Right lobe of liver (tissue), 6 donors: Measurements from ENCODE around the gene AHDC1. TPM values are rescaled to one million over a fixed set of nuclear protein-coding genes. Genes with fewer than 3 reads are reported as not detected.
A peak's percentile ranks its signal among the peaks of the same experiment; 100 is the strongest.

ENCODE experiments used
- ATAC-seq, 4 donors: fragments of 200-7000 bp; cut with Tn5 transposase; one replicate each; pipeline ENCODE4 v1.9.1; 2020; ENCODE audit warnings: mild to moderate bottlenecking in 4 of 4, moderate library complexity in 4 of 4
- DNase-seq, 3 donors: peaks; one replicate each; pipeline ENCODE4 v3.0.0-alpha.2; 2020
- H3K27ac ChIP-seq, 3 donors: fragments of 200-600 bp; one replicate each; pipeline ENCODE4 v1.8.0; 2022
- H3K27me3 ChIP-seq, 2 donors: fragments of 200-600 bp; one replicate each; pipeline ENCODE4 v1.8.0; 2022
- H3K36me3 ChIP-seq, 4 donors: fragments of 200-600 bp; sonication (generic) in 1 of 4; one replicate each; pipeline versions ENCODE4 v1.5.1 to v1.8.0; 2017 to 2022; ENCODE audit warnings: control low read depth in 1 of 4
- H3K4me1 ChIP-seq, 4 donors: fragments of 200-600 bp; sonication (generic) in 1 of 4; one replicate each; pipeline versions ENCODE4 v1.5.1 to v1.8.0; 2017 to 2022; ENCODE audit warnings: control low read depth in 1 of 4
- H3K4me3 ChIP-seq, 3 donors: fragments of 200-600 bp; one replicate each; pipeline ENCODE4 v1.8.0; 2022
- H3K9me3 ChIP-seq, 4 donors: fragments of 200-600 bp; sonication (generic) in 1 of 4; one replicate each; pipeline versions ENCODE4 v1.5.1 to v1.8.0; 2017 to 2022; ENCODE audit warnings: control low read depth in 1 of 4
- POLR2A ChIP-seq: fragments of 450-650 bp; IDR thresholded peaks from one replicate; pipeline ENCODE4 v1.6.1; 2017; ENCODE audit warnings: antibody characterized with exemption, mild to moderate bottlenecking
- WGBS: methylation state at CpG from one replicate; pipeline ENCODE4 v1.1.6; 2018; ENCODE audit warnings: low coverage, low lambda C conversion rate; ENCODE audit not compliant: insufficient coverage; ENCODE audit errors: missing lambda C conversion rate; 5-methylcytosine and 5-hydroxymethylcytosine counted together
- intact Hi-C, 2 donors: fragments of 100-400 bp; cut with DNase I; formaldehyde crosslinking; loops; one replicate each; pipeline versions ENCODE4 v1.11.2 to v1.14.1; 2022
- total RNA-seq, 6 experiments: library from RNA; depleted of rRNA in 2 of 6; stranded (reverse); fragments of >200 nt in 2 of 6; fragmentation: NEBNext Ultra II Directional in 3 of 6; extraction: Animal tissue kit (Norgen Biotek cat#: 25700) in 3 of 6; gene quantifications; one replicate each; pipeline versions ENCODE4 v1.1.0 to v1.2.4, GENCODE V29; 2016 to 2023
- TF ChIP-seq, protein P1 (sequence below), 4 donors: fragments of 200-600 bp in 3 of 4; fragments of 450-650 bp in 1 of 4; IDR thresholded peaks; one replicate each; pipeline versions ENCODE4 v1.5.1 to v1.8.0; 2016 to 2022; ENCODE audit warnings: antibody characterized with exemption in 4 of 4, mild to moderate bottlenecking in 2 of 4
- donor health status: DM: no; HTN: yes; CAD: no.
- donor health status: DM: no; HTN: no; CAD: no.
- donor health status: DM: no; HTN: no; CAD: no.
- donor health status: DM: no; HTN: yes; CAD: no.
- donor health status: DM: no; HTN: yes; CAD: no.

The AHDC1 gene
- total RNA-seq, 6 experiments from 2014 or later: 5.5 to 21.3 (median 10.9) TPM

DNA sequence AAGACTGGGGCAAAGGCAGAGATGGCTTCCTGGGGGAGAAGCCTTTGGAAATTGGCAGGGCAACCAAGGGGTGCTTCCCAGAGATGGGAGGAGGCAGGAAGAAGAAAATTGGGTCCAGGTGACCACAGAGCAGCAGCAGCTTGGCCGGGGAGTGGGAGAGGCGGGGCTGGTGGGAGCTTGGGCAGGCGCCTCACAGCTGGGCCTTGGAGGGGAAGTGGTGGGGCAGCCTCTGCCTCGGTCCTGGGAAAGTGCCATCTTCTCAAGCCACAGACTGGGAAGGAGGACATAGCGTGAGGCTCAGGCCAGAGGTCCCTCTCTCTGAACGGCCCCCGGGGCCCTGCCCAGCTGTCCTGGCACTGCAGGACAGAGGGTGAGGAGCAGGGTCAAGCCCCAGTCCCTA lies 90.0 kb downstream of the AHDC1 start:
- H3K27me3 ChIP-seq: no peaks in the 10 kb centered on the region
- no peaks in the 10 kb centered on the region for H3K9me3 ChIP-seq
- DNase-seq (no peak), ATAC-seq (peak; percentile 35 to 55 (median 46))
- no peak overlapping the region for H3K27ac ChIP-seq
- intact Hi-C loops: no loop called here
- H3K4me3 ChIP-seq: no peak overlapping the region
- 80% methylated on average over 1 of the region's 7 CpGs for WGBS
- TF ChIP-seq POLR2A: no peak
- TF ChIP-seq, protein P1, sequence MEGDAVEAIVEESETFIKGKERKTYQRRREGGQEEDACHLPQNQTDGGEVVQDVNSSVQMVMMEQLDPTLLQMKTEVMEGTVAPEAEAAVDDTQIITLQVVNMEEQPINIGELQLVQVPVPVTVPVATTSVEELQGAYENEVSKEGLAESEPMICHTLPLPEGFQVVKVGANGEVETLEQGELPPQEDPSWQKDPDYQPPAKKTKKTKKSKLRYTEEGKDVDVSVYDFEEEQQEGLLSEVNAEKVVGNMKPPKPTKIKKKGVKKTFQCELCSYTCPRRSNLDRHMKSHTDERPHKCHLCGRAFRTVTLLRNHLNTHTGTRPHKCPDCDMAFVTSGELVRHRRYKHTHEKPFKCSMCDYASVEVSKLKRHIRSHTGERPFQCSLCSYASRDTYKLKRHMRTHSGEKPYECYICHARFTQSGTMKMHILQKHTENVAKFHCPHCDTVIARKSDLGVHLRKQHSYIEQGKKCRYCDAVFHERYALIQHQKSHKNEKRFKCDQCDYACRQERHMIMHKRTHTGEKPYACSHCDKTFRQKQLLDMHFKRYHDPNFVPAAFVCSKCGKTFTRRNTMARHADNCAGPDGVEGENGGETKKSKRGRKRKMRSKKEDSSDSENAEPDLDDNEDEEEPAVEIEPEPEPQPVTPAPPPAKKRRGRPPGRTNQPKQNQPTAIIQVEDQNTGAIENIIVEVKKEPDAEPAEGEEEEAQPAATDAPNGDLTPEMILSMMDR (IDR thresholded peaks at IDR 0.05): no peak
- no peaks in the 10 kb centered on the region for H3K4me1 ChIP-seq
- no peaks in the 10 kb centered on the region for H3K36me3 ChIP-seq

DNA sequence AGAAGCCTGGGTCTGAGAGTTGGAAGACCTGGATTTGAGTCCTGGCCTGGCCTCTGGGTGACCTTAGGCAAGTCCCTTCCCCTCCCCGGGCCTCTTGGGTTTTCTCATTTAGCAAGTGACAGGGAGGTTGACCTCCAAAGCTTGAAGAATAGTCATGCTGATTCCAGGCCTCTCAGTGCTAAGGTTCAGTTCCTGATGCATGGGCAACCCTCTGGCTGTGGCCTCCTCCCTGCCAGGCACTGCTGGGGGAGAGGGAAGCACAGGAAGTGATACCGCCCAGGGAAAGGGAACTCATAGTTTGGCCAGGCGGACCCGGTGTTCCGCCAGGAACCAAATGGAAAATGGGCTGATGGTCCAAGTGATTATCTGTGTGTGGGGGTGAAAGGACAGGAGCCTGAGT lies 90.4 kb downstream of the AHDC1 start:
- H3K27ac ChIP-seq: no peak overlapping the region
- no peaks in the 10 kb centered on the region for H3K4me1 ChIP-seq
- H3K9me3 ChIP-seq: no peaks in the 10 kb centered on the region
- H3K27me3 ChIP-seq: no peaks in the 10 kb centered on the region
- intact Hi-C loops: no loop called here
- DNase-seq (no peak), ATAC-seq (peak; percentile 25 to 59 (median 42))
- 82% methylated on average over 4 of the region's 5 CpGs for WGBS
- no peaks in the 10 kb centered on the region for H3K36me3 ChIP-seq
- H3K4me3 ChIP-seq: no peak overlapping the region
- TF ChIP-seq, protein P1 (IDR thresholded peaks at IDR 0.05): no peak
- no peak for TF ChIP-seq POLR2A

DNA sequence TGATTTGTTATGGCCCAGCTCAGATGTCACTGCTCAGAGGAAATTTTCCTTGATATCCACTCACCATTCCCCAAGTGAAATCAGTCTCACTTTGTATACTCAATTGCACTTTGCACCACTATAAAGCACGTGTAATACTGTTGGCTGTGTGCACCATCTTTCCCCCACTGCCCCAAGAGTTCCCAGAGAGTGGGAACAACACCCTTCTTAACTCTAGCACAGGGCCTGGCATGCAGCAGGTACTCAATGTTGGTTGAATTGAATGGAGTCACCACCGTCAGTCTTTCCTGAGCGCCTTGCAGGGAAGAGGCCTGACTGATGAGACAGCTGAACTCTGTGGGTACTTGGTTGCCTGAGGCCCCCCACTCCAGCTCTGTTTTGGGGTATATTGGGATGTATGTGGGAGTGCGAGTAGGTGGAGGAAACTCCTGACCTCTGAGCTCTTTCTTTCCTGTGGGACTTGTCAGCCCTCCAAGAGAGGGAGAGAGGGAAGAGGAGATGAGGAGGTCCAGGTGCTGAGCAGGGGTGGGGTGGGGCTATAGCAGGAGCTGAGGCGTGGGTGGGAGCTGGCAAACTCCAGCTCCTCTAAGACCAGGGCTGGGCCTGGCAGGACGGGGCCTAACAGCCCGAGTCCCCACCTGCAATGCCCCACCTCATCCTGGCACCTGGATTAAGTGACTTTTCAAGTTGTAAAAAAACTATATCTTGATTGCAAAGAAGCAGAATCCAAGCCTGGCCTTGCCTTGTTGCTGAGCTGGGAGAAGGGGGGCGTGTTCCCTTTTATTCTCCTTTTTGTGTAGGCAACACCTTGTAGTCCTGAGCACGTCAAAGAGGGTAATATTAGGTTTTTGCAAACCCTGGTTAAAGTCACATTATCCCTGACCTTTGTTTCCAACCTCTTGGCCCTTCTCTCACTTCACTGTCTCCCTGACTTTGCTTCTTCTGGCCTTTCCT lies 94.5 kb downstream of the AHDC1 start:
- H3K36me3 ChIP-seq: no peaks in the 10 kb centered on the region
- no peaks in the 10 kb centered on the region for H3K9me3 ChIP-seq
- DNase-seq (no peak), ATAC-seq (no peak)
- H3K27me3 ChIP-seq: no peaks in the 10 kb centered on the region
- intact Hi-C loops: no loop called here
- WGBS: 68% methylated on average over 5 of the region's 9 CpGs
- TF ChIP-seq, protein P1 (IDR thresholded peaks at IDR 0.05): no peak
- no peak for TF ChIP-seq POLR2A
- H3K27ac ChIP-seq: no peak overlapping the region
- no peak overlapping the region for H3K4me3 ChIP-seq
- no peaks in the 10 kb centered on the region for H3K4me1 ChIP-seq

DNA sequence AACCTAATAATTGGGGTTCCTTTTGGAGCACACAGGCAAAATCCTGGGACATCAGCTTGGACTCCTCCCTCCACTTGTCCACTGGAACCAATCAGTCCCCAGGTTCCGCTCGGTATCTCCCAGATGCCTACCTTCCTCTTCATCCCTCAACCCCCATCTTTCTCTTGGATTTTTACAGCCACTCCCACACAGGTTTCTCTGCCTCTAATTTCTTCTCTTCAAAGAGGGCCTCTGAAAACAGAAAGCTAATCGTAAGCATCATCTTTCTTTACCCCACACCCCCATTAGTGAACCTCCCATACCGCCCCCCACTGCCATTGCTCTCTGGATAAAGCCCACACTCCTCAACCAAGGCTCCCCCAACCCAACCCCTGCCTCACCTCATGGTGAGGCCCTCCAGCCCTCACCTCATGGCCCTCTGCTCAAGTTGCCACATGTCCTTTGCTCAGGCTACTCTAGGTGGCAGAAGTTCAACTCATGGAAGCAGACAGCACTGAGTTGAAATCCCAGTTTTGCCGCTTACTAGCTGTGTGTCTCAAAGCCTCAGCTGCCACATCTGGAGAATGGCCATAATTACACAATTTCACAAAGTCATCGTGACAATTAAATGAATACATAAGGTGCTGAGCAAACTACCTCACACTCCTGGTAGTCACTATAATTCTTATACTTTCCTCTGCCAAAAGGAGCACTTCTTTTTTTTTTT lies 95.8 kb downstream of the AHDC1 start:
- DNase-seq (no peak), ATAC-seq (peak in 1 of 4 donors; percentile 48)
- no peaks in the 10 kb centered on the region for H3K27me3 ChIP-seq
- H3K9me3 ChIP-seq: no peaks in the 10 kb centered on the region
- no peak overlapping the region for H3K27ac ChIP-seq
- H3K4me3 ChIP-seq: no peak overlapping the region
- TF ChIP-seq, protein P1 (IDR thresholded peaks at IDR 0.05): no peak
- no peak for TF ChIP-seq POLR2A
- H3K36me3 ChIP-seq: no peaks in the 10 kb centered on the region
- intact Hi-C loops: no loop called here
- H3K4me1 ChIP-seq: no peaks in the 10 kb centered on the region
- WGBS: 87% methylated on average over 6 of the region's 6 CpGs
